Suppressor macrophage treated with lipopolysaccharide for 4 hours (primary cell): ENCODE results near the gene TCF19.

Source experiments
- DNase-seq: peaks from one replicate; pipeline ENCODE4 v3.0.0-alpha.2; 2020

The TCF19 gene

GRCh38 chr6:31158140-31158862 lies at the start of gene TCF19:
TCF19 (plus strand) TSS chr6:31158589; CDS start chr6:31159470, 881 bp downstream.
- DNase-seq: peak; percentile 100

- DNase-seq: no peak
Measured at GRCh38 chr6:31110825-31111582, 47.4 kb upstream of the TCF19 start.

- no peak for DNase-seq
Measured at GRCh38 chr6:31111712-31112111, 46.7 kb upstream of the TCF19 start.

- no peak for DNase-seq
Measured at GRCh38 chr6:31112478-31112877, 45.9 kb upstream of the TCF19 start, which contains the start of gene C6orf15. C6orf15 (minus strand) TSS chr6:31112575; CDS start chr6:31112555, 20 bp downstream.

GRCh38 chr6:31113861-31114540 lies 44.4 kb upstream of the TCF19 start:
- DNase-seq: no peak

- no peak for DNase-seq
Measured at GRCh38 chr6:31114541-31114878, 43.9 kb upstream of the TCF19 start, which contains the start of gene PSORS1C1. PSORS1C1 (plus strand) TSS chr6:31114800; CDS start chr6:31129633, 14,833 bp downstream.

GRCh38 chr6:31114970-31115849 lies 43.2 kb upstream of the TCF19 start:
- DNase-seq: no peak

- DNase-seq: no peak
Measured at GRCh38 chr6:31115941-31116560, 42.3 kb upstream of the TCF19 start.

- no peak for DNase-seq
Measured at GRCh38 chr6:31116661-31117385, 41.6 kb upstream of the TCF19 start.

GRCh38 chr6:31118178-31118577 lies 40.2 kb upstream of the TCF19 start:
- no peak for DNase-seq

GRCh38 chr6:31120151-31120915 lies 38.1 kb upstream of the TCF19 start, which contains the start of gene CDSN:
CDSN (minus strand) TSS chr6:31120446; CDS start chr6:31120419, 27 bp downstream.
- no peak for DNase-seq

- DNase-seq: no peak
Measured at GRCh38 chr6:31121131-31121790, 37.1 kb upstream of the TCF19 start.

- no peak for DNase-seq
Measured at GRCh38 chr6:31122791-31123706, 35.3 kb upstream of the TCF19 start.

GRCh38 chr6:31125162-31125561 lies 33.2 kb upstream of the TCF19 start:
- no peak for DNase-seq

- no peak for DNase-seq
Measured at GRCh38 chr6:31125586-31126363, 32.6 kb upstream of the TCF19 start.

- DNase-seq: no peak
Measured at GRCh38 chr6:31126396-31127175, 31.8 kb upstream of the TCF19 start.

GRCh38 chr6:31128093-31128676 lies 30.2 kb upstream of the TCF19 start:
- DNase-seq: peak; percentile 52
